GM19025 (cell line): Measurements from ENCODE around the gene SSNA1.
"Not testable (repeated sequence)": the region's sequence is repeated elsewhere in the genome, so short reads cannot be mapped to it uniquely, and the experiment has no call there.

Experiments
- ATAC-seq: cut with Tn5 transposase; IDR thresholded peaks from one replicate; pipeline ENCODE4 v1.9.1; 2021; ENCODE audit warnings: mild to moderate bottlenecking, low read depth, moderate library complexity; ENCODE audit not compliant: unreplicated experiment

SSNA1 gene

GRCh38 chr9:137228506-137228967 is 40.1 kb downstream of the SSNA1 start:
- no peak for ATAC-seq

- no peak for ATAC-seq
Observed at GRCh38 chr9:137228968-137229896, 40.8 kb downstream of the SSNA1 start.

- ATAC-seq: no peak
Observed at GRCh38 chr9:137229903-137230704, 41.6 kb downstream of the SSNA1 start.

GRCh38 chr9:137230705-137231371 is 42.4 kb downstream of the SSNA1 start, which contains the start of gene SLC34A3:
TSS of gene SLC34A3 (plus strand) at chr9:137230901. CDS start at chr9:137231703, 802 bp downstream.
- ATAC-seq: no peak

GRCh38 chr9:137231372-137232039 is 43.0 kb downstream of the SSNA1 start:
- no peak for ATAC-seq

- no peak for ATAC-seq
Observed at GRCh38 chr9:137232101-137232500, 43.6 kb downstream of the SSNA1 start.

DNA sequence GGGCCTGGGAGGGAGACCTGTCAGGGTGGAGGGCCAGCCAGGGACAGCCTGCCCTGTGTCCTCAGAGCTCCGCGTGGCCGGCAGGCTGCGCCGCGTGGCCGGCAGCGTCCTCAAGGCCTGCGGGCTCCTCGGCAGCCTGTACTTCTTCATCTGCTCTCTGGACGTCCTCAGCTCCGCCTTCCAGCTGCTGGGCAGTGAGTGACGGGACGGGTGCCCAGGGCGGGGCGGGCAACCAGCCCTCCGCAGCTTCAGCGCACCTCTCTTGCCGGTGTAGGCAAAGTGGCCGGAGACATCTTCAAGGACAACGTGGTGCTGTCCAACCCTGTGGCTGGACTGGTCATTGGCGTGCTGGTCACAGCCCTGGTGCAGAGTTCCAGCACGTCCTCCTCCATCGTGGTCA is 44.0 kb downstream of the SSNA1 start:
- no peak for ATAC-seq

GRCh38 chr9:137233143-137233980 is 44.9 kb downstream of the SSNA1 start:
- no peak for ATAC-seq

- ATAC-seq: no peak
Observed at GRCh38 chr9:137234055-137234697, 45.7 kb downstream of the SSNA1 start.

GRCh38 chr9:137234758-137235423 is 46.4 kb downstream of the SSNA1 start:
- no peak for ATAC-seq

GRCh38 chr9:137235424-137236237 is 47.2 kb downstream of the SSNA1 start:
- no peak for ATAC-seq

DNA sequence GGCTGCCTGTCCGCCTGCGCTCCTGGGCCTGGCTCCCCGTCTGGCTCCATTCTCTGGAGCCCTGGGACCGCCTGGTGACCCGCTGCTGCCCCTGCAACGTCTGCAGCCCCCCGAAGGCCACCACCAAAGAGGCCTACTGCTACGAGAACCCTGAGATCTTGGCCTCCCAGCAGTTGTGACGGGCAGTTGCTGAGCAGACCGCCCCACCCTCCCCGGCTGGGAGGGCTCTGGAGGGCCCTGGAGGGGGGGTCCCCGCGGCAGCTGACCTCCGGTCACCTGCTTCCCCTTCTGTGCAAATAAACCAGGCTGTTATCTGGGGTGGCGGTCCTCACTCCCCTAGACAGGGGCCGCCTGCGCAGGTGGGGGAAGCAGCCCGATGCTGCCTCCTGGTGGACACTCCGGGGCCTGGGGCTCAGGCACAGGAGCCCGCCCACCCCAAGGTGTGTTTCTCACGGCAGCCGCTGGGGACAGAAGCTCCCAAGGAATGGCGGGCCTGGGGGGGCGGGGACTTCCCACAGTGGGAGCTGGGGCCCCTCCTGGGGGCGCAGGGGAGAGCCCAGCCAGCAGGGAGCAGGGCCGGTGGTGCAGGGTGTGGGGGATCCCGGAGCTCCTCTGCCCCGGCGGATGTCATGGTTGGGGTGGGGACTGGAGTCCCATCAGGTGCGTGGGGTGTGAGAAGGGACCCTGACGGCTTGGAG is 47.9 kb downstream of the SSNA1 start:
- no peak for ATAC-seq

DNA sequence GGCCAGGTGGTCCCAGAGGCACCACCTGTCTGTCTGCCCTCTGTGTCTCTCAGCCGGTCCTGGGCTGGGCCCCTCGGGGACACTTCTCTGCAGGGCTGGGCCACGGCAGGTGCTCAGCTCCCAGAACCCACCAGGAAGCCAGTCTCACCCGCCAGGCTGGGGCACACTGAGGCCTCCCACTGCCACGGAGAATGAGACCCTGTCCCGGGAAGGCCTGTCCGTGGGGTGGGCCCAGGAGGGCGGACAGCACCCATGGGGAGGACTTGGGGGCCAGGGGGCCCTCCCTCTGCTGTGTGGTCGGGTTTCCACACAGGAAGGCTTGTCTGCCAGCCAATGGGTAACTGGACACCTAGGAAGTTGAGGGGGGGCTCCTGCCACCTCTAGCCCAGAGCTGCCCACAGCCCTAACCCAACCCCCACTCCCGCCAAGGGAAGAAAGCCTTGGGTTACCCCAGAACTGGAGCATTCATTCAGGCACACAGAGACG is 48.5 kb downstream of the SSNA1 start:
- no peak for ATAC-seq

GRCh38 chr9:137237759-137238726 is 49.6 kb downstream of the SSNA1 start:
- ATAC-seq: no peak

- ATAC-seq: not testable (repeated sequence)
Observed at GRCh38 chr9:137239541-137240200, 51.2 kb downstream of the SSNA1 start.
